Transverse colon (tissue), 4 donors: ENCODE measurements around the gene MATN1. TPM values are rescaled to one million over a fixed set of nuclear protein-coding genes. Genes with fewer than 3 reads are reported as not detected.
A peak's percentile ranks its signal among the peaks of the same experiment; 100 is the strongest.

Experiments
- DNase-seq: peaks from one replicate; pipeline ENCODE4 v3.0.0-alpha.2; 2019
- H3K27ac ChIP-seq, 4 donors: fragments of 200-600 bp; sonication (generic); 2 replicates each; pipeline ENCODE4 v1.5.1; 2016 to 2018; ENCODE audit warnings: inconsistent platforms in 4 of 4
- H3K27me3 ChIP-seq: fragments of 200-600 bp; sonication (generic); 2 replicates; pipeline ENCODE4 v1.5.1; 2017; ENCODE audit warnings: inconsistent platforms
- H3K36me3 ChIP-seq, 4 donors: fragments of 200-600 bp; sonication (generic); 2 replicates each; pipeline ENCODE4 v1.5.1; 2017 to 2019; ENCODE audit warnings: inconsistent platforms in 4 of 4
- H3K4me1 ChIP-seq, 4 donors: fragments of 200-600 bp; sonication (generic); 2 replicates each; pipeline ENCODE4 v1.5.1; 2017 to 2020; ENCODE audit warnings: inconsistent platforms in 4 of 4
- H3K4me3 ChIP-seq, 4 donors: fragments of 200-600 bp; sonication (generic); 1 replicate in 1 of 4; 2 replicates in 3 of 4; pipeline versions ENCODE4 v1.5.1 to v1.6.1; 2017 to 2019; ENCODE audit warnings: inconsistent platforms in 4 of 4
- H3K9me3 ChIP-seq, 2 donors: fragments of 200-600 bp; sonication (generic); 2 replicates each; pipeline ENCODE4 v1.5.1; 2017 to 2019; ENCODE audit warnings: inconsistent platforms in 2 of 2
- EP300 ChIP-seq: sonication (generic); formaldehyde crosslinking; IDR thresholded peaks from one replicate; pipeline ENCODE4 v1.6.1; 2017; ENCODE audit warnings: antibody characterized with exemption, low read depth
- POLR2A ChIP-seq: fragments of 450-650 bp; IDR thresholded peaks from one replicate; pipeline ENCODE4 v1.6.1; 2016; ENCODE audit warnings: antibody characterized with exemption, mild to moderate bottlenecking, moderate library complexity
- POLR2AphosphoS5 ChIP-seq, 3 donors: sonication (generic); formaldehyde crosslinking; IDR thresholded peaks; one replicate each; pipeline ENCODE4 v1.6.1; 2016; ENCODE audit warnings: antibody characterized with exemption in 3 of 3
- WGBS, 2 donors: methylation state at CpG; one replicate each; pipeline ENCODE4 v1.1.5; 2018; ENCODE audit warnings: low coverage in 1 of 2; 5-methylcytosine and 5-hydroxymethylcytosine counted together
- in situ Hi-C, 4 donors: fragments of 200-750 bp; cut with MboI; loops; one replicate each; pipeline versions ENCODE4 v1.15.0 to v1.15.1; 2017; ENCODE audit warnings: low sequenced_read_pairs in 3 of 4, low pct_ligation_motif_present in 1 of 4, low pct_unique_long_range_greater_than_20kb in 1 of 4
- intact Hi-C: fragments of 100-400 bp; cut with DNase I; formaldehyde crosslinking; loops from one replicate; pipeline ENCODE4 v1.15.1; 2023; ENCODE audit warnings: low total_unique reads
- total RNA-seq, 4 donors: library from RNA; depleted of rRNA; stranded (reverse); fragments of >200 nt; gene quantifications; one replicate each; pipeline ENCODE4 v1.1.0, GENCODE V29; 2016
- TF ChIP-seq, protein P1 (sequence below), 5 experiments: fragments of 200-600 bp in 3 of 5; fragments of 450-650 bp in 2 of 5; sonication (generic) in 3 of 5; IDR thresholded peaks; 1 replicate in 2 of 5; 2 replicates in 3 of 5; pipeline ENCODE4 v1.5.1; 2016 to 2017; ENCODE audit warnings: antibody characterized with exemption in 5 of 5, inconsistent platforms in 3 of 5, mild to moderate bottlenecking in 2 of 5, moderate library complexity in 1 of 5

MATN1 gene
- total RNA-seq, 4 donors from 2014 or later, result not detected

DNA sequence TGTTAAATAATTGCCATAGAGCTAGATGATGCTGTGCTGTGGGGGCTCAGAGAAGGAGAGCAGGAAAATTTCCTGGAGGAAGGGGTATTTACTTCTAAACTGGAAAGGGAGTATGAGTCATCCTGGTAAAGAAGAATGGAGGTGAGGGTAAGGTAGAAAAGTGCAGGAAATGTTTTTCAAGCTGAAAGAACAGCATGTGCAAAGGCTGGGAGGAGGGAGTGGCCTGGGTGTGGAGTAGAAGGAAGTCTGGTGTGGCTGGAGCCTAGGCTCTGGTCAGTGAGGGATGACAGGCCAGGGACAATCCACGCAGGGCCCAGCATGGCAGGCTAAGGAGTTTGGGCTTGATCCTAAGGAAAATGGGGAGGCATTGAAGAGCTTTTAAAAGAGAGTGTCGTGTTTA lies 45.9 kb downstream of the MATN1 start:
- intact Hi-C loops (no loop called here), in situ Hi-C loops (loop anchor here in 1 of 4 donors (25.0 kb wide), 1 partner anchor 1440 kb away; the partner anchor contains the start of genes MECR and PTPRU)
- 56 to 65% methylated on average over 2 of the region's 2 CpGs for WGBS, 2 donors
- Histone ChIP-seq H3K36me3 (no peaks in the 10 kb centered on the region), H3K27ac (peak overlapping the region in 2 of 4 donors; percentile 27 to 35), H3K4me1 (peaks cover 0 to 17% (median 2%) of the 10 kb centered on the region in 4 donors), H3K4me3 (no peak overlapping the region), H3K27me3 (peaks cover 10% of the 10 kb centered on the region), H3K9me3 (peaks cover 5 to 12% of the 10 kb centered on the region in 2 donors)
- TF ChIP-seq EP300, result peak; percentile 51
- no peak for TF ChIP-seq POLR2A
- TF ChIP-seq, protein P1, sequence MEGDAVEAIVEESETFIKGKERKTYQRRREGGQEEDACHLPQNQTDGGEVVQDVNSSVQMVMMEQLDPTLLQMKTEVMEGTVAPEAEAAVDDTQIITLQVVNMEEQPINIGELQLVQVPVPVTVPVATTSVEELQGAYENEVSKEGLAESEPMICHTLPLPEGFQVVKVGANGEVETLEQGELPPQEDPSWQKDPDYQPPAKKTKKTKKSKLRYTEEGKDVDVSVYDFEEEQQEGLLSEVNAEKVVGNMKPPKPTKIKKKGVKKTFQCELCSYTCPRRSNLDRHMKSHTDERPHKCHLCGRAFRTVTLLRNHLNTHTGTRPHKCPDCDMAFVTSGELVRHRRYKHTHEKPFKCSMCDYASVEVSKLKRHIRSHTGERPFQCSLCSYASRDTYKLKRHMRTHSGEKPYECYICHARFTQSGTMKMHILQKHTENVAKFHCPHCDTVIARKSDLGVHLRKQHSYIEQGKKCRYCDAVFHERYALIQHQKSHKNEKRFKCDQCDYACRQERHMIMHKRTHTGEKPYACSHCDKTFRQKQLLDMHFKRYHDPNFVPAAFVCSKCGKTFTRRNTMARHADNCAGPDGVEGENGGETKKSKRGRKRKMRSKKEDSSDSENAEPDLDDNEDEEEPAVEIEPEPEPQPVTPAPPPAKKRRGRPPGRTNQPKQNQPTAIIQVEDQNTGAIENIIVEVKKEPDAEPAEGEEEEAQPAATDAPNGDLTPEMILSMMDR (IDR thresholded peaks at IDR 0.05), result no peak
- peak in 1 of 3 donors; percentile 11 for TF ChIP-seq POLR2AphosphoS5 (IDR thresholded peaks at IDR 0.05)
- peak; percentile 72 for DNase-seq

DNA sequence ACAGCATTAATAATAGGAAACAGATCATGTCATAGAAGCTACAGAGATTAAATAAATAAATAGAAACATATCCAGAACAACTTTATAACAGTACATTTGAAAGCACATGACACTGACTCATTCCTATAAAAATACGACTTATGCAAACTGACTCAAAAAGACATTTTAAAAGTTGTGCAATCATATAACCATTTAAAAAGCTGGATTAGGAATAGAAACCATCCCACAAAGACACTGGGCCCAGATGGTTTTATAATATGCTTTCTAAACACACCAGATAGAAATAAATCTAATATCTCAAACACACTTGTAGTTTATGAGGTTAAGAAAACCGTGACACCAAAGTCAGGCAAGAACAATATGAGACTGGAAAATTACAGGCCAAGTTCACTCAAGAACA lies 47.6 kb downstream of the MATN1 start:
- Histone ChIP-seq H3K4me1 (peaks cover 0 to 17% (median 2%) of the 10 kb centered on the region in 4 donors), H3K4me3 (no peak overlapping the region), H3K27ac (peak overlapping the region in 3 of 4 donors; percentile 35 to 65 (median 62)), H3K9me3 (peaks cover 5 to 12% of the 10 kb centered on the region in 2 donors), H3K36me3 (no peaks in the 10 kb centered on the region), H3K27me3 (peaks cover 3% of the 10 kb centered on the region)
- TF ChIP-seq EP300 (peak; percentile 10), POLR2AphosphoS5 (IDR thresholded peaks at IDR 0.05) (no peak)
- WGBS, 2 donors, result 25% methylated on average over 2 of the region's 2 CpGs
- no peak for DNase-seq
- intact Hi-C loops, result no loop called here
- in situ Hi-C loops, result loop anchor here in 1 of 4 donors (25.0 kb wide), 1 partner anchor 1438 kb away; the partner anchor contains the start of genes MECR and PTPRU

DNA sequence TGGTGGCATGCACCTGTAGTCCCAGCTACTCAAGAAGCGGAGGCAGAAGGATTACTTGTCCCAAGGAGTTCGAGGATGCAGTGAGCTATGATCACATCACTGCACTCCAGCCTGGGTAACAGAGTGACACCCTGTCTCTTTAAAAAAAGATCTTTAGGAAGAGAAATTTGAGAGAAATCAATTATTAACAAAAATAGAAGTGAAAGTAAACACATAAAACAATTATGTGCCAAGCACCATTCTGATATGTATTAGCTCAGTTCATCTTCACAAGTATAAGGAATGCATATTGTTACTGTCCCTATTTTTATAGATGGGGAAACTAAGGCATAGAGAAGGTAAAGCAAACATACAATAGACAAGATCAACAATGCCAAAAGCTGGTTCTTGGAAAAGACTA lies 48.1 kb downstream of the MATN1 start:
- H3K4me1 ChIP-seq, result peaks cover 0 to 17% (median 2%) of the 10 kb centered on the region in 4 donors
- no peaks in the 10 kb centered on the region for H3K36me3 ChIP-seq
- no peak for TF ChIP-seq POLR2A
- H3K27ac ChIP-seq, result peak overlapping the region in 3 of 4 donors; percentile 35 to 65 (median 62)
- H3K27me3 ChIP-seq, result peaks cover 3% of the 10 kb centered on the region
- intact Hi-C loops (no loop called here), in situ Hi-C loops (loop anchor here in 1 of 4 donors (25.0 kb wide), 1 partner anchor 1438 kb away; the partner anchor contains the start of genes MECR and PTPRU)
- 71 to 100% methylated on average over 2 of the region's 2 CpGs for whole genome bisulfite sequencing, 2 donors
- no peak for DNase-seq
- H3K9me3 ChIP-seq, result peaks cover 5 to 12% of the 10 kb centered on the region in 2 donors
- H3K4me3 ChIP-seq, result no peak overlapping the region

DNA sequence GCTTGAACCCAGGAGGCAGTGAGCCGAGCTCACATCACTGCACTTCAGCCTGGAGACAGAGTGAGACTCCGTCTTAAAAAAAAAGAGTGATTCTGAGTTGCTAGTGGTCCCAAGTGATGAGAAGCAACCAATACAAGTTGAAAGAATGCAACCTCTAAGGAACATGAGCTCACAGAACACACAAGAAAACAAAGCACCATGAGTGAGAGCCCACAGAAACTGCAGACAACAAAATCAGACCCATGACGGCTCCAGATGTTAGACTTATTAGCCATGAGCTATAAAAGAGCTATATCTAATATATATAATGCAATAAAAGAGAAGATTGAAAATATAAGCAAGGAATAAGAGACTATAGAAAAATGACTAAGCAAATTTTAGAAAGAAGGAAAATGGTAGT lies 50.0 kb downstream of the MATN1 start:
- TF ChIP-seq POLR2A (no peak), EP300 (no peak), POLR2AphosphoS5 (IDR thresholded peaks at IDR 0.05) (no peak)
- TF ChIP-seq, protein P1 (IDR thresholded peaks at IDR 0.05), result no peak
- H3K36me3 ChIP-seq, result no peaks in the 10 kb centered on the region
- no peak overlapping the region for H3K27ac ChIP-seq
- in situ Hi-C loops, result no loop called here
- no peak overlapping the region for H3K4me3 ChIP-seq
- peaks cover 0 to 17% (median 2%) of the 10 kb centered on the region in 4 donors for H3K4me1 ChIP-seq
- peaks cover 3% of the 10 kb centered on the region for H3K27me3 ChIP-seq
- H3K9me3 ChIP-seq, result peaks cover 5 to 12% of the 10 kb centered on the region in 2 donors
- WGBS, 2 donors, result 79% methylated on average over 3 of the region's 3 CpGs; no CpG with 5 or more reads in 1 of the 2 donors
- intact Hi-C loops, result no loop called here
- DNase-seq, result no peak

DNA sequence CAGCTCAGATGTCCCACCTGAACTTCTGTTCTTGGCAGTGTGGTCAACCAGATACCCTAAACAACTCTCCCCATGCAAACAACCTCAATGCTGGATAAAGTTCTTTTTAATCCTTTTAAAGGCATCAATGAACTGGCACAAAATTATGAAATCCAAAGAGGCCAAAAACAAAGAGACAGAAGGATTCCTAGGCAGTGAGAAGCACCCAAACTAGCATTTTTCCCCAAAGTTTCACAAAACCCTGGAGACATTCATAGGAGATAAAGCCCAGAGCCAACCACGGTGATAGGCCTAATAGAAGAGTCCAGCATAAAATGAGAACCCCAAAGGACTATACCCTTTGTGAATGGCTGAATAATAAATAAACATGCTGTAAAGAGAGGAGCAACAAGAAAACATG lies 50.7 kb downstream of the MATN1 start:
- in situ Hi-C loops, result no loop called here
- no peaks in the 10 kb centered on the region for H3K36me3 ChIP-seq
- no peak overlapping the region for H3K4me3 ChIP-seq
- no peak overlapping the region for H3K27ac ChIP-seq
- no peak for DNase-seq
- intact Hi-C loops, result no loop called here
- no peak for TF ChIP-seq POLR2A
- no peak for TF ChIP-seq POLR2AphosphoS5 (IDR thresholded peaks at IDR 0.05)
- TF ChIP-seq, protein P1 (IDR thresholded peaks at IDR 0.05), result no peak
- TF ChIP-seq EP300, result no peak
- H3K9me3 ChIP-seq, result peaks cover 5 to 12% of the 10 kb centered on the region in 2 donors
- WGBS, 2 donors, result 83% methylated on average over 1 of the region's 1 CpG; no CpG with 5 or more reads in 1 of the 2 donors
- peaks cover 3% of the 10 kb centered on the region for H3K27me3 ChIP-seq
- peaks cover 0 to 21% (median 7%) of the 10 kb centered on the region in 4 donors for H3K4me1 ChIP-seq
